Stomach (tissue), 4 donors: ENCODE results near the gene CLEC10A.

ENCODE experiments used
- EP300 ChIP-seq: sonication (generic); formaldehyde crosslinking; IDR thresholded peaks from one replicate; pipeline ENCODE4 v1.6.1; 2017; ENCODE audit warnings: antibody characterized with exemption
- POLR2A ChIP-seq, 4 donors: fragments of 450-650 bp; IDR thresholded peaks; one replicate each; pipeline ENCODE4 v1.6.1; 2016; ENCODE audit warnings: antibody characterized with exemption in 4 of 4, control low read depth in 2 of 4, mild to moderate bottlenecking in 1 of 4, moderate library complexity in 1 of 4
- TF ChIP-seq, protein P1 (sequence below), 7 experiments: fragments of 450-650 bp in 4 of 7; fragments of 200-600 bp in 3 of 7; sonication (generic) in 3 of 7; IDR thresholded peaks; one replicate each; pipeline ENCODE4 v1.5.1; 2016 to 2019; ENCODE audit warnings: antibody characterized with exemption in 7 of 7, control low read depth in 2 of 7, mild to moderate bottlenecking in 1 of 7

DNA sequence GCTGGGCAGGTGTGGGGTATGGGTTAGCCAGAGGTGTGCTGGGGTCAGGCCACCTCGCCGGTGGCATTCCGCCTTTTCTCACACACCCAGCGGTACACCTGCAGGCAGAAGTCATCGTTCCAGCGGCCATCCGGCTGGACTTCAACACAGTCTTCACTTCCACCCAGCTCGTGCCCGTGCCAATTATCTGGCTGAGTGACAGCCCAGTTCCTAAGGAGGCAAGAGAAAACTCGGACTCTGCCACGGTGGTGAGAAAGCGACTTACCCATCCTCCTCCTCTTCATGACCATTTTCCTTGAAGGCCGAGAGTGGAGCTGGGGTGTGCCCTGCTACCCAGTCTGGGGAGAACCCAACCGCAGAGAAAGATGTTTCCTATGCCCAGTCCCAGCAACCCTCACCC is 21.5 kb upstream of the CLEC10A start:
- TF ChIP-seq, protein P1, sequence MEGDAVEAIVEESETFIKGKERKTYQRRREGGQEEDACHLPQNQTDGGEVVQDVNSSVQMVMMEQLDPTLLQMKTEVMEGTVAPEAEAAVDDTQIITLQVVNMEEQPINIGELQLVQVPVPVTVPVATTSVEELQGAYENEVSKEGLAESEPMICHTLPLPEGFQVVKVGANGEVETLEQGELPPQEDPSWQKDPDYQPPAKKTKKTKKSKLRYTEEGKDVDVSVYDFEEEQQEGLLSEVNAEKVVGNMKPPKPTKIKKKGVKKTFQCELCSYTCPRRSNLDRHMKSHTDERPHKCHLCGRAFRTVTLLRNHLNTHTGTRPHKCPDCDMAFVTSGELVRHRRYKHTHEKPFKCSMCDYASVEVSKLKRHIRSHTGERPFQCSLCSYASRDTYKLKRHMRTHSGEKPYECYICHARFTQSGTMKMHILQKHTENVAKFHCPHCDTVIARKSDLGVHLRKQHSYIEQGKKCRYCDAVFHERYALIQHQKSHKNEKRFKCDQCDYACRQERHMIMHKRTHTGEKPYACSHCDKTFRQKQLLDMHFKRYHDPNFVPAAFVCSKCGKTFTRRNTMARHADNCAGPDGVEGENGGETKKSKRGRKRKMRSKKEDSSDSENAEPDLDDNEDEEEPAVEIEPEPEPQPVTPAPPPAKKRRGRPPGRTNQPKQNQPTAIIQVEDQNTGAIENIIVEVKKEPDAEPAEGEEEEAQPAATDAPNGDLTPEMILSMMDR (IDR thresholded peaks at IDR 0.05) = no peak
- TF ChIP-seq POLR2A (IDR thresholded peaks at IDR 0.05) (no peak), EP300 (no peak)
